Colonic mucosa (tissue), 4 donors: ENCODE measurements around the gene NECAB2. TPM values are rescaled to one million over a fixed set of nuclear protein-coding genes. Genes with fewer than 3 reads are reported as not detected.

Source experiments
- DNase-seq: peaks from one replicate; pipeline ENCODE4 v3.0.0-alpha.2; 2020
- H3K27ac ChIP-seq: fragments of 200-600 bp; one replicate; pipeline ENCODE4 v1.8.0; 2021
- H3K27me3 ChIP-seq: fragments of 200-600 bp; one replicate; pipeline ENCODE4 v1.8.0; 2021
- H3K36me3 ChIP-seq: fragments of 200-600 bp; one replicate; pipeline ENCODE4 v1.8.0; 2021
- H3K4me1 ChIP-seq: fragments of 200-600 bp; one replicate; pipeline ENCODE4 v1.8.0; 2021; ENCODE audit warnings: mild to moderate bottlenecking
- H3K4me3 ChIP-seq: fragments of 200-600 bp; one replicate; pipeline ENCODE4 v1.8.0; 2021
- H3K9ac ChIP-seq, 2 donors: one replicate each; pipeline ENCODE4 v1.7.0; 2013; ENCODE audit warnings: control low read depth in 2 of 2, low read depth in 2 of 2, low read length in 2 of 2
- H3K9me3 ChIP-seq: fragments of 200-600 bp; one replicate; pipeline ENCODE4 v1.8.0; 2021
- CTCF ChIP-seq: fragments of 200-600 bp; IDR thresholded peaks from one replicate; pipeline ENCODE4 v1.8.0; 2022; ENCODE audit warnings: antibody characterized with exemption, mild to moderate bottlenecking
- intact Hi-C: fragments of 100-400 bp; cut with DNase I; formaldehyde crosslinking; loops from one replicate; pipeline ENCODE4 v1.14.1; 2022
- total RNA-seq, 2 donors: library from RNA; stranded (reverse); fragmentation: NEBNext Ultra II Directional in 1 of 2; extraction: Animal tissue kit (Norgen Biotek cat#: 25700) in 1 of 2; gene quantifications; one replicate each; pipeline ENCODE4 v1.2.1, GENCODE V29; 2021
- donor health status: healthy.
- donor health status: DM: no; HTN: no; CAD: no.
- donor health status: DM: no; HTN: no; CAD: no.

NECAB2 gene
- total RNA-seq, 2 donors from 2014 or later: 0.25 to 0.42 TPM

GRCh38 chr16:83955218-83956130 lies 12.6 kb upstream of the NECAB2 start:
- H3K27ac ChIP-seq: no peak overlapping the region

GRCh38 chr16:83956336-83957289 lies 11.4 kb upstream of the NECAB2 start:
- Histone ChIP-seq H3K27me3 (no peaks in the 10 kb centered on the region), H3K27ac (no peak overlapping the region), H3K9me3 (no peaks in the 10 kb centered on the region), H3K4me1 (peaks cover 10% of the 10 kb centered on the region), H3K9ac (no peak overlapping the region), H3K4me3 (no peak overlapping the region), H3K36me3 (no peaks in the 10 kb centered on the region)
- intact Hi-C loops: no loop called here
- peak; percentile 87 for TF ChIP-seq CTCF
- peak; percentile 86 for DNase-seq

More at GRCh38 chr16:83955218-83956130, 12.6 kb upstream of the NECAB2 start:
- no peak overlapping the region for H3K4me3 ChIP-seq
- no peak for TF ChIP-seq CTCF
- DNase-seq: no peak
- no peaks in the 10 kb centered on the region for H3K9me3 ChIP-seq
- no peak overlapping the region for H3K9ac ChIP-seq
- H3K27me3 ChIP-seq: no peaks in the 10 kb centered on the region
- H3K36me3 ChIP-seq: no peaks in the 10 kb centered on the region
- intact Hi-C loops: no loop called here
- H3K4me1 ChIP-seq: peaks cover 10% of the 10 kb centered on the region

- Histone ChIP-seq H3K4me3 (no peak overlapping the region), H3K9me3 (no peaks in the 10 kb centered on the region), H3K27ac (no peak overlapping the region), H3K36me3 (no peaks in the 10 kb centered on the region), H3K9ac (no peak overlapping the region), H3K27me3 (no peaks in the 10 kb centered on the region), H3K4me1 (peaks cover 9% of the 10 kb centered on the region)
- no peak for DNase-seq
- TF ChIP-seq CTCF: no peak
- intact Hi-C loops: no loop called here
Measured at GRCh38 chr16:83957296-83957855, 10.7 kb upstream of the NECAB2 start.

GRCh38 chr16:83958137-83958845 lies 9.8 kb upstream of the NECAB2 start:
- Histone ChIP-seq H3K36me3 (no peaks in the 10 kb centered on the region), H3K9me3 (no peaks in the 10 kb centered on the region), H3K4me1 (peaks cover 6% of the 10 kb centered on the region), H3K4me3 (no peak overlapping the region), H3K27me3 (no peaks in the 10 kb centered on the region), H3K27ac (no peak overlapping the region), H3K9ac (no peak overlapping the region)
- intact Hi-C loops: no loop called here
- DNase-seq: no peak
- TF ChIP-seq CTCF: no peak
